Skin epidermis (tissue), 12 donors: Measurements from ENCODE around the gene IPO8.
A peak's percentile ranks its signal among the peaks of the same experiment; 100 is the strongest.

Experiments
- H3K27ac ChIP-seq, 21 experiments: fragments of 200-600 bp; sonication (generic) in 11 of 21; one replicate each; pipeline ENCODE4 v1.5.0; 2020; ENCODE audit warnings: mild to moderate bottlenecking in 3 of 21, inconsistent platforms in 2 of 21, moderate library complexity in 2 of 21
- H3K4me3 ChIP-seq, 7 experiments: fragments of 200-600 bp; sonication (generic) in 2 of 7; one replicate each; pipeline ENCODE4 v1.5.0; 2020; ENCODE audit warnings: inconsistent platforms in 2 of 7, mild to moderate bottlenecking in 2 of 7, moderate library complexity in 1 of 7

IPO8 gene

GRCh38 chr12:30695199-30696102, at the start of gene IPO8:
Gene IPO8 (minus strand): TSS chr12:30695869. CDS start chr12:30695647, 222 bp downstream.
- Histone ChIP-seq H3K4me3 (peak within 1 kb of the TSS; percentile 77 to 99 (median 95)), H3K27ac (peak within 1 kb of the TSS; percentile 72 to 95 (median 86))

GRCh38 chr12:30744321-30744720, 48.7 kb upstream of the IPO8 start:
- Histone ChIP-seq H3K27ac (no peak overlapping the region), H3K4me3 (no peak overlapping the region)

- Histone ChIP-seq H3K4me3 (no peak overlapping the region), H3K27ac (no peak overlapping the region)
Measured at GRCh38 chr12:30740274-30740673, 44.6 kb upstream of the IPO8 start.

- no peak overlapping the region for H3K4me3 ChIP-seq
- H3K27ac ChIP-seq = no peak overlapping the region
Measured at GRCh38 chr12:30739020-30739419, 43.4 kb upstream of the IPO8 start.

GRCh38 chr12:30732954-30733637, 37.4 kb upstream of the IPO8 start:
- Histone ChIP-seq H3K27ac (no peak overlapping the region), H3K4me3 (no peak overlapping the region)

- Histone ChIP-seq H3K4me3 (no peak overlapping the region), H3K27ac (no peak overlapping the region)
Measured at GRCh38 chr12:30730011-30730410, 34.3 kb upstream of the IPO8 start.

GRCh38 chr12:30729547-30729946, 33.9 kb upstream of the IPO8 start:
- Histone ChIP-seq H3K4me3 (no peak overlapping the region), H3K27ac (no peak overlapping the region)

- H3K4me3 ChIP-seq = no peak overlapping the region
- no peak overlapping the region for H3K27ac ChIP-seq
Measured at GRCh38 chr12:30726647-30727046, 31.0 kb upstream of the IPO8 start.

GRCh38 chr12:30725739-30726138, 30.1 kb upstream of the IPO8 start:
- Histone ChIP-seq H3K4me3 (no peak overlapping the region), H3K27ac (peak overlapping the region in 1 of 21 experiments; percentile 36)

GRCh38 chr12:30719060-30719459, 23.4 kb upstream of the IPO8 start:
- no peak overlapping the region for H3K4me3 ChIP-seq

GRCh38 chr12:30707613-30708342, 12.1 kb upstream of the IPO8 start:
- Histone ChIP-seq H3K27ac (no peak overlapping the region), H3K4me3 (no peak overlapping the region)

More at GRCh38 chr12:30719060-30719459, 23.4 kb upstream of the IPO8 start:
- peak overlapping the region in 1 of 21 experiments; percentile 40 for H3K27ac ChIP-seq

- Histone ChIP-seq H3K27ac (no peak overlapping the region), H3K4me3 (no peak overlapping the region)
Measured at GRCh38 chr12:30706476-30706875, 10.8 kb upstream of the IPO8 start.

- no peak overlapping the region for H3K4me3 ChIP-seq
Measured at GRCh38 chr12:30701056-30701455, 5.4 kb upstream of the IPO8 start.

GRCh38 chr12:30700216-30700900, 4.7 kb upstream of the IPO8 start:
- no peak overlapping the region for H3K4me3 ChIP-seq
- H3K27ac ChIP-seq = no peak overlapping the region

More at GRCh38 chr12:30701056-30701455, 5.4 kb upstream of the IPO8 start:
- no peak overlapping the region for H3K27ac ChIP-seq

GRCh38 chr12:30698346-30698745, 2.7 kb upstream of the IPO8 start:
- H3K27ac ChIP-seq = no peak overlapping the region
- no peak overlapping the region for H3K4me3 ChIP-seq

GRCh38 chr12:30696943-30697342, 1.3 kb upstream of the IPO8 start:
- Histone ChIP-seq H3K27ac (no peak overlapping the region), H3K4me3 (no peak overlapping the region)

- H3K27ac ChIP-seq = peak overlapping the region in 4 of 21 experiments; percentile 82 to 95 (median 94)
- peak overlapping the region in 2 of 7 experiments; percentile 77 to 99 for H3K4me3 ChIP-seq
Measured at GRCh38 chr12:30696486-30696885, 817 bp upstream of the IPO8 start.

GRCh38 chr12:30696103-30696408, 387 bp upstream of the IPO8 start:
- peak overlapping the region; percentile 77 to 99 (median 95) for H3K4me3 ChIP-seq
- peak overlapping the region; percentile 72 to 95 (median 86) for H3K27ac ChIP-seq

GRCh38 chr12:30694412-30695198, 1.1 kb downstream of the IPO8 start:
- Histone ChIP-seq H3K27ac (peak overlapping the region in 20 of 21 experiments; percentile 72 to 95 (median 87)), H3K4me3 (peak overlapping the region; percentile 77 to 99 (median 95))
